ENCODE measurements around the gene MED15.

MED15 gene

DNA sequence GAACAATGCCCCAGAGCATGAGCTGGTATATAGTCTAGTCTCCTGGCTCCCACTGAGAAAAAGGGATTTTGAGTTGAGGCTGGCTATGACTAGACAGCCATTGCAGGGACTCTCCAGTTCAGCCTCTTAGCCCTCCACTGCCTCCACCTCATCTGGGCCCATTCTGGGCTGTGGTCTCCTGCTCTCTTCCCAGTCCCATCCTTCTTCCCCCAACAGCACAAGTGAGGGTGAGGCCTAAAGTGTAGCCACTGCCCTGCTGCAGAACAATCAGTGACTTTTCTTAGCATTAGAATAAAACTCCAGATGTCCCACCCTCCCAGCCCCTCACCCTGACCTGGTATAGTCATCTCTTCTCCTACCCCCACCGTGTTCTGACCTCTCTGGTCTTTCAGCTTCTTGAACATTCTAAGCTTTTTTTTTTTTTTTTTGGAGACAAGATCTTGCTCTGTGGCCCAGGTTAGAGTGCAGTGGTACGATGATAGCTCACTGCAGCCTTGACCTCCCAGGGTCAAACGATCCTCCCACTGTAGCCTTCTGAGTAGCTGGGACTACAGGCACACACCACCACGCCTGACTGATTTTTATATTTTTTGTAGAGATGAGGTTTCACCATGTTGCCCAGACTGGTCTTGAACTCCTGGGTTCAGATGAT is 4.3 kb downstream of the MED15 start:
- TF ChIP-seq, protein P1, sequence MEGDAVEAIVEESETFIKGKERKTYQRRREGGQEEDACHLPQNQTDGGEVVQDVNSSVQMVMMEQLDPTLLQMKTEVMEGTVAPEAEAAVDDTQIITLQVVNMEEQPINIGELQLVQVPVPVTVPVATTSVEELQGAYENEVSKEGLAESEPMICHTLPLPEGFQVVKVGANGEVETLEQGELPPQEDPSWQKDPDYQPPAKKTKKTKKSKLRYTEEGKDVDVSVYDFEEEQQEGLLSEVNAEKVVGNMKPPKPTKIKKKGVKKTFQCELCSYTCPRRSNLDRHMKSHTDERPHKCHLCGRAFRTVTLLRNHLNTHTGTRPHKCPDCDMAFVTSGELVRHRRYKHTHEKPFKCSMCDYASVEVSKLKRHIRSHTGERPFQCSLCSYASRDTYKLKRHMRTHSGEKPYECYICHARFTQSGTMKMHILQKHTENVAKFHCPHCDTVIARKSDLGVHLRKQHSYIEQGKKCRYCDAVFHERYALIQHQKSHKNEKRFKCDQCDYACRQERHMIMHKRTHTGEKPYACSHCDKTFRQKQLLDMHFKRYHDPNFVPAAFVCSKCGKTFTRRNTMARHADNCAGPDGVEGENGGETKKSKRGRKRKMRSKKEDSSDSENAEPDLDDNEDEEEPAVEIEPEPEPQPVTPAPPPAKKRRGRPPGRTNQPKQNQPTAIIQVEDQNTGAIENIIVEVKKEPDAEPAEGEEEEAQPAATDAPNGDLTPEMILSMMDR (IDR thresholded peaks at IDR 0.05) = no peak
- intact Hi-C loops (cut with DNase I; ENCODE audit: low total_unique reads) = loop anchor here (5.0 kb wide), 1 partner anchor 46 kb away; no protein-coding TSS in a partner anchor
- Histone ChIP-seq H3K4me3 (no peak overlapping the region), H3K4me1 (peaks cover 0 to 75% (median 47%) of the 10 kb centered on the region in 4 donors), H3K27ac (peak overlapping the region; percentile 18 to 97), H3K36me3 (peaks cover 0 to 14% (median 0%) of the 10 kb centered on the region in 3 donors), H3K9me3 (no peaks in the 10 kb centered on the region), H3K27me3 (no peaks in the 10 kb centered on the region)
- DNase-seq = no peak

DNA sequence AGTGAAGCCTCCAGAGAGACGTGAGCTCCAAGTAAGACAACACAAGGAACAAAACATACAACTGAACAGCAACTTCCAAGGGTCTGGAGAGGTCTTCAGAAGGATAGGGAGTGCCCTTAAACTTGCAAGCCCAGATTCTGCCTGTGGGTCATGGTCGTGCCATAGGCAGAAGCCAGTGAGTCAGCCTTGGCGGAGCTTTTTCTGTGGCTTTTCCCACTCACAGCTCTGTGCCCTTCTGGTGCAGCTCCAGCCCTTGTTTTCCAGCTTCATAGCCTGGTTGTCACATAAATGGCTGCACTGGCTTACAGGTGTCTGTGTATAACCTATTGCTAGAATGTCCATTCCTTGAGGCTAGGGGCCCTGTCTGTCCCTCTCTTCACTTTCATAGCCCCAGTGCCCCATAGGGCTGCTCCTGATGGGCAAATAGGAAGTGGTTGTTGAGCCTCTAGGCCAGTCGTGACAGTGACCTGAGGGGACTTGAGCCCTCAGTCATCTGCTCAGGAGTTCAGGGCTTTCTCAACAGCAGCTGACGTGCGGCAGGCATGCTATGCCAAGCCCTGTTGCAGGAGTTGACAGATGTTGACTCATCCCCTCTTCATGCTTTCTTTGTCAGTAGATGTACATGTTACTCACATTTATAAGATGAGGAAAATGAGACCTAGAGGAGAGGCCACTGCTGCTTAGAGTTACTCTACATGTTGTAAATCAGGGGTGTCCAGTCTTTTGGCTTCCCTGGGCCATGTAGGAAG is 7.4 kb downstream of the MED15 start:
- no peak overlapping the region for H3K27ac ChIP-seq
- no peaks in the 10 kb centered on the region for H3K27me3 ChIP-seq
- intact Hi-C loops (cut with DNase I; ENCODE audit: low total_unique reads) = loop anchor here (5.0 kb wide), 1 partner anchor 42 kb away; no protein-coding TSS in a partner anchor
- TF ChIP-seq, protein P1 (IDR thresholded peaks at IDR 0.05) = no peak
- H3K36me3 ChIP-seq = peaks cover 0 to 32% (median 5%) of the 10 kb centered on the region in 3 donors
- no peak overlapping the region for H3K4me3 ChIP-seq
- peaks cover 0 to 74% (median 38%) of the 10 kb centered on the region in 4 donors for H3K4me1 ChIP-seq
- H3K9me3 ChIP-seq = no peaks in the 10 kb centered on the region
- DNase-seq = no peak

DNA sequence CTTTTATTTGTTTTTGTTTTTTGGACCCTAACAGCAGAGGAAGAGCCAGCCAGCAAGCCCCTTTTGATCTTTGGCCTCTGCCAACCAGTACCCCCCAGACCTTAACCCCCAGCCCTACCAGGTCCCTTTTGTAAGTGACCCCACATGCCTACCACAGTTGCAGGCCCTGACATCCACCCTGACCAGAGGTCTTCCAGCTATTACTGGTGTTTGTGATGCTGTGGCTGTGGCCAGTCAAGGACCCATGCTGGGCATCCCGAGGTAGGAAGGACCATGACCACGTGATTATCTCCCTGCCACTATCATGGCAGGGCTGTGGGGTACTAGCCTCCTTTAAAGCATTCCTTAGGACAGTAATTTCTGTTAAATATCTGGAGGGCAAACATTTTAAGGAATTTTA is 9.0 kb downstream of the MED15 start:
- intact Hi-C loops (cut with DNase I; ENCODE audit: low total_unique reads) = no loop called here
- peaks cover 0 to 66% (median 23%) of the 10 kb centered on the region in 4 donors for H3K4me1 ChIP-seq
- TF ChIP-seq, protein P1 (IDR thresholded peaks at IDR 0.05) = no peak
- no peaks in the 10 kb centered on the region for H3K9me3 ChIP-seq
- no peaks in the 10 kb centered on the region for H3K27me3 ChIP-seq
- peaks cover 0 to 43% (median 5%) of the 10 kb centered on the region in 3 donors for H3K36me3 ChIP-seq
- H3K27ac ChIP-seq = no peak overlapping the region
- H3K4me3 ChIP-seq = no peak overlapping the region
- DNase-seq = no peak

DNA sequence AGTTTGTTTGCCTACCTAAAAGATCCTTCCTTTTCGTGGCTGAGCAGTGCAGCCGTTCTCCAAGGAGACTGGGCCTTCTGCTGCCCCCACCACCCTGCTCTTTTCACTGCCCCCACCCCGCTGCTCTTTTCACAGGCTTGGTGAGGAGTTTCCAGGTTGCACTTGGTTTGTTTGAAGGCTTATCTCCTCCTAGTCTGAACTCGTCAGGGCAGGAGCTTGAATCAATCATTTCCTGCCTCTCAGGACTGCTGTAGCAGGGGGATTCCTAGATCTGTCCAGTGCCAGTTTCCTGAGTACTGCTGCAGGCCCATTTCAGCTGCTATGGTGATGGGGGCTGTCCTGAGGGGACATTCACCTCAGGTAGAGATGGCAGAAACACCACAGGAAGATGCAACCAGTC is 10.0 kb downstream of the MED15 start:
- Histone ChIP-seq H3K36me3 (peaks cover 0 to 43% (median 5%) of the 10 kb centered on the region in 3 donors), H3K27ac (no peak overlapping the region), H3K27me3 (no peaks in the 10 kb centered on the region), H3K4me3 (no peak overlapping the region), H3K9me3 (no peaks in the 10 kb centered on the region), H3K4me1 (peaks cover 0 to 66% (median 16%) of the 10 kb centered on the region in 4 donors)
- intact Hi-C loops (cut with DNase I; ENCODE audit: low total_unique reads) = no loop called here
- no peak for DNase-seq
- TF ChIP-seq, protein P1 (IDR thresholded peaks at IDR 0.05) = no peak

DNA sequence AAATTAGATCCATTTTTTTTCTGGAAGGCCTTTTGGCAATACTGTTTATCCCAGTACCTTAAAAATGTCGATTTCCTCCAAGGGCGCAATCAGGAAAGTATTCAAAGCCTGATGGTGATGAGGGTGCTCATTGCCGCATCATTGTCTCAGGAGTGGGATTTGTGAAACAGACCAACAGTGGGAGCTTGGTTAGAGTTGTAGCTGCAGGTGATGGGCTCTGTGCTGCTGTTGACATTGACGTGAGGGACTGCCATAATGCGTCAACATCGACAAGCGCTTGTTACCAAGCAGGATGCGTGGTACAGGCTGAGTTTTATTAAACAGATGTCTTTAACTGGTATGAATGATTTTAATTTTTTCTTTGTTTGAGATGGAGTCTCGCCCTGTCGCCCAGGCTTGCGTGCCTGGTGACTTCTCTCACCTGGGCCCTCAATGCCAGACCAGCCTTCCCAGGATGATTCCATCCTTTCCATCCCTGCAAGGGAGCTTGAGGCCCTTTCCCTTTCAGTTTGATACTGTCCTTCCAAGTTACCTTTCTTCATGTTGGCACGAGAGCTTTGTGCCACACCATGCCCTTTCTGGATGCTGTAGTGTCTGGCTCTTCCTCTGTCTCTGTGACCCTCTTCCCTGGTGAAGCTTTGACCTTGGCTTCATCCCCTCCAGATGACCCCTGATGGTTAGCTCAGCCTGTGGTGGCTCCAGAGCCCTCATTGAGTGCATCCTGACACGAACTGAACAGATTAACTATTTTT is 10.6 kb downstream of the MED15 start:
- intact Hi-C loops (cut with DNase I; ENCODE audit: low total_unique reads) = no loop called here
- Histone ChIP-seq H3K4me3 (no peak overlapping the region), H3K4me1 (peaks cover 0 to 72% (median 20%) of the 10 kb centered on the region in 4 donors), H3K9me3 (no peaks in the 10 kb centered on the region), H3K27me3 (no peaks in the 10 kb centered on the region), H3K36me3 (peaks cover 0 to 43% (median 5%) of the 10 kb centered on the region in 3 donors), H3K27ac (no peak overlapping the region)
- no peak for DNase-seq
- TF ChIP-seq, protein P1 (IDR thresholded peaks at IDR 0.05) = no peak
